K562 (cell line): ENCODE measurements around the gene NTM. TPM values are rescaled to one million over a fixed set of nuclear protein-coding genes. Genes with fewer than 3 reads are reported as not detected.

ENCODE experiments used
- ATAC-seq: fragments of 200-7000 bp; cut with Tn5 transposase; 3 replicates; pipeline ENCODE4 v1.9.1; 2020; ENCODE audit warnings: moderate library complexity
- BruUV-seq: library from RNA; stranded (reverse); fragments of 400-500 nt; replicated peaks from 2 replicates; lab custom pipeline; 2021; lab: Mats Ljungman, UMichigan
- CTCF ChIA-PET: fragments of 300-600 bp; formaldehyde crosslinking; extraction: SDS; loops from one replicate; lab custom pipeline; 2021; ENCODE audit warnings: low intra/inter-chr PET ratio; lab: Yijun Ruan, JAX
- POLR2A ChIA-PET: fragments of 300-600, 350-650 bp; sonication (Branson Sonifier 250); formaldehyde crosslinking; extraction: SDS; loops from one replicate; lab custom pipeline; 2021; ENCODE audit warnings: antibody characterized with exemption, inconsistent platforms; lab: Yijun Ruan, JAX
- DNase-seq, 4 experiments: peaks; one replicate each; pipeline versions ENCODE4 v3.0.0 to v3.0.0-alpha.2; 2011 to 2018; ENCODE audit warnings: low spot score in 3 of 4, mixed read lengths in 3 of 4; ENCODE audit errors: extremely low read depth in 1 of 4
- FAIRE-seq: peaks from 2 replicates; lab custom pipeline; 2011; peaks lifted over from hg19 to GRCh38; lab: Jason Lieb, UNC
- H2AFZ ChIP-seq: 2 replicates; pipeline ENCODE4 v1.6.0; 2011; ENCODE audit warnings: low read depth, low read length, control low read depth, inconsistent platforms
- H3K27ac ChIP-seq: fragments of 200-600 bp; 3 replicates; pipeline ENCODE4 v1.8.0; 2011; ENCODE audit warnings: low read depth, mild to moderate bottlenecking, control low read depth, inconsistent platforms, low read length, moderate library complexity, mixed read lengths; ENCODE audit errors: extremely low read depth
- H3K27me3 ChIP-seq, 2 experiments: fragments of 300-600 bp in 1 of 2; 2 replicates in 1 of 2; 3 replicates in 1 of 2; pipeline versions ENCODE4 v1.6.0 to v1.8.0; 2011; ENCODE audit warnings: inconsistent platforms in 2 of 2, low read length in 2 of 2, mild to moderate bottlenecking in 1 of 2, mixed read lengths in 1 of 2, moderate library complexity in 1 of 2; ENCODE audit not compliant: control insufficient read depth in 2 of 2, insufficient read depth in 2 of 2
- H3K36me3 ChIP-seq: fragments of 300-600 bp; 3 replicates; pipeline ENCODE4 v1.8.0; 2011; ENCODE audit warnings: mild to moderate bottlenecking, low read length, inconsistent platforms; ENCODE audit not compliant: control insufficient read depth, insufficient read depth
- H3K4me1 ChIP-seq, 2 experiments: fragments of 200-600 bp in 1 of 2; replicated peaks in 1 of 2; 2 replicates in 1 of 2; 3 replicates in 1 of 2; pipeline versions ENCODE4 v1.5.1 to v1.8.0; 2011; ENCODE audit warnings: inconsistent platforms in 2 of 2, low read length in 2 of 2, mild to moderate bottlenecking in 1 of 2, mixed read lengths in 1 of 2, moderate library complexity in 1 of 2; ENCODE audit not compliant: control insufficient read depth in 2 of 2, insufficient read depth in 2 of 2
- H3K4me2 ChIP-seq: 2 replicates; pipeline ENCODE4 v1.6.1; 2011; ENCODE audit warnings: low read length, control low read depth, inconsistent platforms, mixed read lengths; ENCODE audit not compliant: insufficient read depth
- H3K4me3 ChIP-seq: fragments of 200-600 bp; sonication (generic), shearing (Covaris generic); 2 replicates; pipeline ENCODE4 v1.5.1; 2016; ENCODE audit warnings: control low read depth, inconsistent platforms
- H3K79me2 ChIP-seq: fragments of 200-600 bp; 3 replicates; pipeline ENCODE4 v1.8.0; 2011; ENCODE audit warnings: low read length, inconsistent platforms; ENCODE audit not compliant: control insufficient read depth, insufficient read depth
- H3K9ac ChIP-seq, 2 experiments: 2 replicates each; pipeline versions ENCODE4 v1.6.0 to v1.6.1; 2011; ENCODE audit warnings: low read depth in 2 of 2, low read length in 2 of 2, control low read depth in 1 of 2, inconsistent platforms in 1 of 2, mild to moderate bottlenecking in 1 of 2, mixed read lengths in 1 of 2; ENCODE audit not compliant: insufficient read depth in 1 of 2
- H3K9me1 ChIP-seq: one replicate; pipeline ENCODE4 v1.6.0; 2011; ENCODE audit warnings: inconsistent platforms, mild to moderate bottlenecking, low read length, moderate library complexity; ENCODE audit not compliant: control insufficient read depth, insufficient read depth
- H3K9me3 ChIP-seq: replicated peaks from 2 replicates; pipeline ENCODE4 v1.5.1; 2011; ENCODE audit warnings: low read depth, low read length, inconsistent platforms; ENCODE audit not compliant: control insufficient read depth, insufficient read depth
- H4K20me1 ChIP-seq: replicated peaks from 2 replicates; pipeline ENCODE4 v1.6.1; 2011; ENCODE audit warnings: low read length, inconsistent platforms, mixed read lengths; ENCODE audit not compliant: control insufficient read depth, insufficient read depth
- ARID4B ChIP-seq: sonication (generic); formaldehyde crosslinking; IDR thresholded peaks from 2 replicates; pipeline ENCODE4 v1.8.0; 2022; ENCODE audit warnings: mild to moderate bottlenecking, missing genetic modification reagents
- CEBPB ChIP-seq: fragments of 450-650 bp; IDR thresholded peaks from 2 replicates; pipeline ENCODE4 v1.6.1; 2016; ENCODE audit warnings: missing genetic modification characterization, missing compliant biosample characterization
- ELF4 ChIP-seq: fragments of 450-650 bp; formaldehyde crosslinking; IDR thresholded peaks from 2 replicates; pipeline ENCODE4 v1.4.0; 2022; ENCODE audit warnings: missing genetic modification characterization
- FOXK2 ChIP-seq, 2 experiments: fragments of 450-650 bp; IDR thresholded peaks in 1 of 2; conservative IDR thresholded peaks in 1 of 2; 2 replicates each; pipeline ENCODE4 v1.6.1; 2016; ENCODE audit warnings: low read depth in 2 of 2, mild to moderate bottlenecking in 1 of 2
- GABPB1 ChIP-seq: sonication (generic); formaldehyde crosslinking; IDR thresholded peaks from 2 replicates; pipeline ENCODE4 v1.8.0; 2022; ENCODE audit warnings: mild to moderate bottlenecking, missing genetic modification reagents
- ILK ChIP-seq: fragments of 450-650 bp; IDR thresholded peaks from 2 replicates; pipeline ENCODE4 v1.6.1; 2016; ENCODE audit warnings: missing genetic modification characterization, low read depth, mild to moderate bottlenecking, missing compliant biosample characterization, moderate library complexity, borderline replicate concordance
- IRF2 ChIP-seq: sonication (generic); formaldehyde crosslinking; IDR thresholded peaks from 2 replicates; pipeline ENCODE4 v1.8.1; 2022; ENCODE audit warnings: mild to moderate bottlenecking, missing genetic modification reagents
- KDM4B ChIP-seq, 2 experiments: fragments of 450-650 bp in 1 of 2; sonication (generic) in 1 of 2; IDR thresholded peaks; 2 replicates each; pipeline ENCODE4 v1.6.1; 2016 to 2017; ENCODE audit warnings: borderline replicate concordance in 2 of 2, antibody characterized with exemption in 1 of 2, low read depth in 1 of 2, mild to moderate bottlenecking in 1 of 2
- PTTG1 ChIP-seq: fragments of 450-650 bp; IDR thresholded peaks from 2 replicates; pipeline ENCODE4 v1.6.1; 2016; ENCODE audit warnings: low read depth, mild to moderate bottlenecking, missing genetic modification characterization, missing compliant biosample characterization
- SAFB ChIP-seq: fragments of 200-400 bp; formaldehyde crosslinking; IDR thresholded peaks from 2 replicates; pipeline ENCODE4 v1.6.1; 2017; ENCODE audit warnings: low read depth, low read length, borderline replicate concordance
- TFAP4 ChIP-seq: sonication (generic); formaldehyde crosslinking; IDR thresholded peaks from 2 replicates; pipeline ENCODE4 v1.8.0; 2022; ENCODE audit warnings: missing genetic modification reagents, mild to moderate bottlenecking, moderate library complexity, borderline replicate concordance
- XRCC3 ChIP-seq: fragments of 450-650 bp; IDR thresholded peaks from 2 replicates; pipeline ENCODE4 v1.6.1; 2017; ENCODE audit warnings: mild to moderate bottlenecking, moderate library complexity
- XRCC4 ChIP-seq: IDR thresholded peaks from one replicate; pipeline ENCODE4 v1.6.1; 2011; ENCODE audit not compliant: insufficient read depth, insufficient read length; ENCODE audit errors: extremely low read depth
- ZBTB1 ChIP-seq: sonication (generic); formaldehyde crosslinking; IDR thresholded peaks from 2 replicates; pipeline ENCODE4 v1.8.1; 2023; ENCODE audit warnings: missing genetic modification reagents, low read depth, mild to moderate bottlenecking, borderline replicate concordance
- ZKSCAN1 ChIP-seq: fragments of 150-350 bp; IDR thresholded peaks from 2 replicates; pipeline ENCODE4 v1.6.1; 2016; ENCODE audit warnings: low read depth, low read length
- ZNF165 ChIP-seq: fragments of 250-450 bp; sonication (Bioruptor Pico); IDR thresholded peaks from 2 replicates; pipeline ENCODE4 v1.4.0; 2020; ENCODE audit warnings: borderline replicate concordance
- ZNF174 ChIP-seq: fragments of 250-450 bp; sonication (Bioruptor Pico); IDR thresholded peaks from 2 replicates; pipeline ENCODE4 v1.4.0; 2020; ENCODE audit warnings: mild to moderate bottlenecking
- WGBS: fragments of 100-300 bp; shearing (Covaris generic); methylation state at CpG from one replicate; pipeline ENCODE4 v1.1.6; 2016; ENCODE audit warnings: low coverage, mixed read lengths; ENCODE audit not compliant: insufficient coverage; ENCODE audit errors: missing lambda C conversion rate; 5-methylcytosine and 5-hydroxymethylcytosine counted together
- in situ Hi-C: fragments of 300-500 bp; cut with MboI; formaldehyde crosslinking; loops from 4 replicates; pipeline ENCODE4 v1.15.0; 2018; ENCODE audit warnings: inconsistent platforms, mixed read lengths
- intact Hi-C: fragments of 100-400 bp; cut with micrococcal nuclease; formaldehyde crosslinking; loops from 2 replicates; pipeline ENCODE4 v1.14.2; 2022
- polyA plus RNA-seq, 8 experiments: library from polyadenylated mRNA; depleted of rRNA in 4 of 8; stranded (reverse) in 5 of 8; unstranded in 3 of 8; fragments of >200 nt; fragmentation: Nextera tagmentation in 2 of 8; fragmentation: Illumina TruSeq in 1 of 8; extraction: Ambion mirVana in 2 of 8; extraction: Trizol in 1 of 8; gene quantifications; 2 replicates each; pipeline versions ENCODE4 v1.2.1 to v1.2.3, GENCODE V29; 2011 to 2014; ENCODE audit warnings: inconsistent platforms in 1 of 8, missing spikeins in 1 of 8
- total RNA-seq, 7 experiments: library from RNA; depleted of rRNA in 6 of 7; stranded (reverse); fragments of >200 nt in 6 of 7; fragmentation: Illumina TruSeq in 2 of 7; extraction: Trizol in 2 of 7; gene quantifications; 2 replicates each; pipeline versions ENCODE4 v1.2.1 to v1.2.3, GENCODE V29; 2011 to 2021; ENCODE audit warnings: low replicate concordance in 1 of 7
- TF ChIP-seq, protein P1 (sequence below): sonication (generic); formaldehyde crosslinking; IDR thresholded peaks from 2 replicates; pipeline ENCODE4 v1.8.1; 2023; ENCODE audit warnings: mild to moderate bottlenecking, missing genetic modification reagents, moderate library complexity

NTM gene
- total and polyA plus RNA-seq, 9 of the 15 experiments (the other 6 are each of a cell fraction or from before 2014, with no cell fraction given) = not detected

GRCh38 chr11:131980199-131980598 lies 609.8 kb downstream of the NTM start:
- Histone ChIP-seq H3K27ac (no peak overlapping the region), H3K4me1 (no peaks in the 10 kb centered on the region), H3K36me3 (no peaks in the 10 kb centered on the region), H3K79me2 (no peaks in the 10 kb centered on the region), H3K27me3 (no peaks in the 10 kb centered on the region), H3K9ac (no peak overlapping the region), H3K9me3 (no peaks in the 10 kb centered on the region), H2AFZ (no peak overlapping the region), H3K9me1 (no peaks in the 10 kb centered on the region), H3K4me2 (no peak overlapping the region), H4K20me1 (no peaks in the 10 kb centered on the region), H3K4me3 (no peak overlapping the region)
- intact Hi-C loops (no loop called here), in situ Hi-C loops (no loop called here)
- no peak for ATAC-seq
- CTCF ChIA-PET = no interaction called here
- BruUV-seq = no TSS peak
- no peak for DNase-seq
- no peak for FAIRE-seq
- POLR2A ChIA-PET = no interaction called here
- WGBS = 0% methylated on average over 3 of the region's 3 CpGs
- TF ChIP-seq ILK (tag) (no peak), ZNF174 (CRISPR knock-in tag) (no peak), IRF2 (no peak), KDM4B (IDR thresholded peaks at IDR 0.05; ENCODE audit: borderline replicate concordance in 2 of 2, low read depth in 1 of 2) (no peak), XRCC4 (no peak), CEBPB (tag) (no peak), TFAP4 (CRISPR knock-in tag) (no peak), GABPB1 (no peak), ZKSCAN1 (no peak), ARID4B (CRISPR knock-in tag) (no peak), ELF4 (CRISPR knock-in tag) (no peak), SAFB (no peak), ZNF165 (CRISPR knock-in tag) (no peak), FOXK2 (conservative IDR thresholded peaks at IDR 0.05 in 1 of 2, IDR thresholded peaks at IDR 0.05 in 1 of 2; ENCODE audit: low read depth in 2 of 2) (no peak), XRCC3 (no peak), ZBTB1 (CRISPR knock-in tag) (no peak), PTTG1 (tag) (no peak)
- TF ChIP-seq, protein P1, sequence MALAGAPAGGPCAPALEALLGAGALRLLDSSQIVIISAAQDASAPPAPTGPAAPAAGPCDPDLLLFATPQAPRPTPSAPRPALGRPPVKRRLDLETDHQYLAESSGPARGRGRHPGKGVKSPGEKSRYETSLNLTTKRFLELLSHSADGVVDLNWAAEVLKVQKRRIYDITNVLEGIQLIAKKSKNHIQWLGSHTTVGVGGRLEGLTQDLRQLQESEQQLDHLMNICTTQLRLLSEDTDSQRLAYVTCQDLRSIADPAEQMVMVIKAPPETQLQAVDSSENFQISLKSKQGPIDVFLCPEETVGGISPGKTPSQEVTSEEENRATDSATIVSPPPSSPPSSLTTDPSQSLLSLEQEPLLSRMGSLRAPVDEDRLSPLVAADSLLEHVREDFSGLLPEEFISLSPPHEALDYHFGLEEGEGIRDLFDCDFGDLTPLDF = no peak
